ENCODE results near the gene PRPF40A.
"Not testable (repeated sequence)": the region's sequence is repeated elsewhere in the genome, so short reads cannot be mapped to it uniquely, and the experiment has no call there.

Gene PRPF40A

DNA sequence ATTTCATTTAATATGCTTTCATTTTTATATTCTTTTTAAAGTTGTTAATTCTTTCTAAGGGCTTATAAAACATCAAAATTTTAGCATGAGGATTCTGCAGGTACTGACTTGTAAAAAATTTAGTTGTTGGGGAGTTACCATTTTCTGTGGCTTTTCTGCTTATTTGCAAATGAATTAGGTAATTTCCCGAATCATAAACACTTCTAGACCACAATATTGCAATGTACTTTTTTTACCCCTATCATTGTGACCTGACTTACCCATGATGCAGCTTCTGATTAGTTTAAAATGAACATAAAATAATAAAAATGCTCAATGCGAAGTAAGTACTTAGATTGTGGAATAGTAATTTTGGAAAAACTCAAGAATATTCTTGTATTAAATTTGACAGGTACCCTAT, 12.6 kb upstream of the PRPF40A start:
- peak; percentile 5 for DNase-seq (ENCODE audit: low read depth)
- TF ChIP-seq, protein P1, sequence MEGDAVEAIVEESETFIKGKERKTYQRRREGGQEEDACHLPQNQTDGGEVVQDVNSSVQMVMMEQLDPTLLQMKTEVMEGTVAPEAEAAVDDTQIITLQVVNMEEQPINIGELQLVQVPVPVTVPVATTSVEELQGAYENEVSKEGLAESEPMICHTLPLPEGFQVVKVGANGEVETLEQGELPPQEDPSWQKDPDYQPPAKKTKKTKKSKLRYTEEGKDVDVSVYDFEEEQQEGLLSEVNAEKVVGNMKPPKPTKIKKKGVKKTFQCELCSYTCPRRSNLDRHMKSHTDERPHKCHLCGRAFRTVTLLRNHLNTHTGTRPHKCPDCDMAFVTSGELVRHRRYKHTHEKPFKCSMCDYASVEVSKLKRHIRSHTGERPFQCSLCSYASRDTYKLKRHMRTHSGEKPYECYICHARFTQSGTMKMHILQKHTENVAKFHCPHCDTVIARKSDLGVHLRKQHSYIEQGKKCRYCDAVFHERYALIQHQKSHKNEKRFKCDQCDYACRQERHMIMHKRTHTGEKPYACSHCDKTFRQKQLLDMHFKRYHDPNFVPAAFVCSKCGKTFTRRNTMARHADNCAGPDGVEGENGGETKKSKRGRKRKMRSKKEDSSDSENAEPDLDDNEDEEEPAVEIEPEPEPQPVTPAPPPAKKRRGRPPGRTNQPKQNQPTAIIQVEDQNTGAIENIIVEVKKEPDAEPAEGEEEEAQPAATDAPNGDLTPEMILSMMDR (IDR thresholded peaks at IDR 0.05; ENCODE audit: insufficient read depth, low read depth, low read length, missing control alignments) = no peak
- H3K4me3 ChIP-seq (ENCODE audit: low read depth, low read length) = no peak overlapping the region

DNA sequence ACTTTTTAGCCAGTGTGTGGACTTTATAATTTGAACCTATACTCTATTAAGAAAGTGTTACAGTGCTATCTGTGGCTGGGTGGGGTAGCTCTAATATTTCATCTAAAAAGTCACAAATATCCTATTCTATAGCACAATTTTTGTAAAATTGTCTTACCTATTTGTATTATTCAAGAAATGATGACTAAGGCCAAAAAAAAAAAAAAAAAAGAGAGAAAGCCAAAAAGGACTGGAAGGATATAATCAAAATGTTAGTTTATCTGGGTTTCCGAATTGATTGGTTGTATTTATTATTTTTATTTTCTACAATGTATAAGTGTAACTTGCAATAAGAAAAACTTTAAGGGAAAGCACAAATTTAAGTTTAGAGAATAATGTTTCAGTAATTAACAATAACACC, 6.7 kb upstream of the PRPF40A start:
- no peak overlapping the region for H3K4me3 ChIP-seq (ENCODE audit: low read depth, low read length)
- TF ChIP-seq, protein P1 (IDR thresholded peaks at IDR 0.05; ENCODE audit: insufficient read depth, low read depth, low read length, missing control alignments) = no peak
- no peak for DNase-seq (ENCODE audit: low read depth)

DNA sequence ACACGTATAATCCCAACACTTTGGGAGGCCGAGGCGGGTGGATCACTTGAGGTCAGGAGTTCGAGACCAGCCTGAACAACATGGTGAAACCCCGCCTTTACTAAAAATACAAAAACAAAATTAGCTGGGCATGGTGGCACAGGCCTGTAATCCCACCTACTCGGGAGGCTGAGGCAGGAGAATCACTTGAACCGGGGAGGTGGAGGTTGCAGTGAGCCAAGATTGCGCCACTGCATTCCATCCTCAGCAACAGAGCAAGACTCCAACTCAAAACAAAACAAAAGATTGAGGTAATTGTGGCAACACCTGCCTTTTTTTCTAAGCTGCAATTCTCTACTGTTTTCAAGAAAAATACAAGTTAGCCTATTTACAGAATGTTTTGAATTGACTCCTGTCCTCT, 5.4 kb upstream of the PRPF40A start:
- H3K4me3 ChIP-seq (ENCODE audit: low read depth, low read length); DNase-seq (ENCODE audit: low read depth): not testable (repeated sequence)

DNA sequence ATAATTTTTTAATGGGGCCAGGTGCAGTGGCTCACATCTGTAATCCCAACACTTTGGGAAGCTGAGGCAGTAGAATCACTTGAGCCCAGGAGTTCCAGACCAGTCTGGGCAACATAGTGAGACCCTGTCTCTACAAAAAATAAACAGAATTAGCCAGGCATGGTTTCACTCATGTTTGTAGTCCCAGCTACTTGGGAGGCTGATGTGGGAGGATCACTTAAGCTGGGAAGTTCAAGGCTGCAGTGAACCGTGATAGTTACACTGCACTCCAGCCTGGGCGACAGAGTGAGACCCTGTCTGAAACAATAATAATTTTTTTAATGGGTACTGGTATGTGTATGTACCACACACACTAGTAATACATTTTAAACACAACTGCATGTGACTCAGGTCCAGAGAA, 3.5 kb upstream of the PRPF40A start:
- DNase-seq (ENCODE audit: low read depth) = no peak
- TF ChIP-seq, protein P1 (IDR thresholded peaks at IDR 0.05; ENCODE audit: insufficient read depth, low read depth, low read length, missing control alignments) = no peak
- no peak overlapping the region for H3K4me3 ChIP-seq (ENCODE audit: low read depth, low read length)

DNA sequence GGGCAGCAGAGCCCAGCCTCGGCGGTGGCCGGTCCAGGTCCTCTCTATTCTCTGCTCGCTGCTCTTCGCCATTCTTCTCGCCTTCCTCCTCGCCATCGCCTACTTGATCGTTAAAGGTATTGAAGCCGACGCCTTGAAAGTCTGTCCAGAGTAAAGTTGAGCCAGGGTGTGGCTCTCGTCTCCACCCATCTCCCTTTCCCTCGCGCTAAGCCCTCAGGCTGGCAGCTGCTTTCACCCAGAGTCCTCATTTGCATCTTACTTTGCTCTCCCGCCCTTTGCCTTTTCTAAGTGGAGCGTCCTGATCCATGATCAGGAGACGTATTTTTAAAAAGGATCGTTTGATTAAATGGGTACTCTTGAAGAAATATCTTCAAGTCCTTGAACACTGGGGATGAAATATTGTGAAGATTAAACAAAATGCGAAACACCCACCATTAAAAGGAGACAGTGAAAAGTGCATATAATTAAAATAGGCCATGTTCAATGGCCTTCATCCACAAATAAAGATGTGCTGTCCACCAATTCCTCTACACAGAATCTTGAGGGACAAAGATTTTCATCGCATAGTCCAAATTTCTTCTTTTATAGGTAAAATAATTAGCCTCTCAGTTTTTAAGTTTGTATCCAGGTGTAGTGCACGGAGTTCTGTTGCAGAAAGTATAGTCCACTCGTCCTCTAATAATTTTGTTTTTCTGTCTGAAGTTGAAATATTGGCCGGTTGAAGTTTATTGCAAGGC, 1.8 kb upstream of the PRPF40A start:
- peak; percentile 84 for DNase-seq (ENCODE audit: low read depth)
- H3K4me3 ChIP-seq (ENCODE audit: low read depth, low read length) = peak overlapping the region; percentile 93
- TF ChIP-seq, protein P1 (IDR thresholded peaks at IDR 0.05; ENCODE audit: insufficient read depth, low read depth, low read length, missing control alignments) = no peak

DNA sequence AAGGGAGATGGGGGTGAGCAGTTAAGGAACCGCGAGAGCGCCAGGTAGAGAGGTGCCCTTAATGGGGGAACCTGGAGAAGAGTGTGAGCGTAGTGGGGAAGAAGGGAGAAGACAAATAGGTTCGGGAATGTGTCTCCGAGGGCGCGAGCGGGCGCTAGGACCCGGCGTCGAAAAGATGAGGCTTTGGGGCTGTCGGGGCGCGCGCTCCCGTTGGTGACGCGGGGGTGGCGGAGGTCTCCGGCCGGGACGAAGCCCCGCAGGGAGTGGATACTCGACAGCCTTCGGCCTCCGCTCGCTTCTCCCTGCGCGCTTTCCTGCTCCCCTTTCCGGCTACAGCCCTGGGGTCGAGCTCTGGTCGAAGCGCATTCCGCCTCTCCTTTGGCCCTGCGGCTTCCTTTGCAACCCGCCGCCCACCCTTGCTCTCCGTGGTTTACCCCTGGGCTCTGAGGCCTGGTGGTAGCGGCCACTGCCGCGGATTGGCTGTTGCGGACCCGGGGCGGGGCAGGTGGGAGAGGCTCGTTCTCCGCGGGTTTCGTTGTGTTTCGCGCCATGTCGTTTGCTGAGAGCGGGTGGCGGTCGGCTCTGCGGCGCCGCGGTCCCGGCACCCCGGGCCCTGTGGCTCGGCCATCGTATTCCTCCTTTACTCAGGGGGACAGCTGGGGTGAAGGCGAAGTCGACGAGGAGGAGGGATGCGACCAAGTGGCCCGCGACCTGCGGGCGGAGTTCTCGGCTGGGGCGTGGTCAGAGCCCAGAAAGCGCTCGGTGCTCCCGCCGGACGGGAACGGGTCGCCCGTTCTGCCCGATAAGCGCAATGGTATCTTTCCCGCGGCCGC, 1.0 kb upstream of the PRPF40A start, which contains the start of gene ARL6IP6:
Gene ARL6IP6, plus strand, starts transcription at position 545 of the 833 bp plus-strand sequence. Its CDS starts 5 bp downstream, at position 550.
- H3K4me3 ChIP-seq (ENCODE audit: low read depth, low read length) = peak within 1 kb of the TSS; percentile 93
- peak; percentile 95 for DNase-seq (ENCODE audit: low read depth)
- TF ChIP-seq, protein P1 (IDR thresholded peaks at IDR 0.05; ENCODE audit: insufficient read depth, low read depth, low read length, missing control alignments) = no peak

DNA sequence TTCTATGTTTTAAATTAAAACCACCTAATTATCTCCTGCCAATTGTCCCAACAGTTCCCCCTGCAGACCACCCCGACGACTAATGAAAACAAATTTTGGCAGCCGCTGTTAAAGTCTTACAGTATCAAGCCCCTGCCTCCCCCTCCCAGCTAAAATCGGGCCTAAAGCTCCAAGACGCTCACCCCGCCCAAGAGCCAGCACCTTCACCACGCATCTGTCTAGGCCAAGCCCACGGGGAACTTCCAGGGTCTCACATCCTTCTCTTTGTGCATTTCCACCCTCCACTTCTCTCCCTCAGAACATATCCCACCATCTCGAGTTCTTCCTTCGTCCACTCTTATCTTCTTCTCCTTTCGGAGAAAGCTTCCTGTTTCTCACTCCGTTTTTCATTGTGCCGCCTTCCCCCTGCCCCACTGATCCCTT, 445 bp downstream of the PRPF40A start:
- DNase-seq (ENCODE audit: low read depth) = peak; percentile 60
- peak overlapping the region; percentile 93 for H3K4me3 ChIP-seq (ENCODE audit: low read depth, low read length)
- TF ChIP-seq, protein P1 (IDR thresholded peaks at IDR 0.05; ENCODE audit: insufficient read depth, low read depth, low read length, missing control alignments) = no peak

Data from GM12865 (cell line).